ENCODE results near the gene XPNPEP2. TPM values are rescaled to one million over a fixed set of nuclear protein-coding genes. Genes with fewer than 3 reads are reported as not detected.
"Not testable (repeated sequence)": the region's sequence is repeated elsewhere in the genome, so short reads cannot be mapped to it uniquely, and the experiment has no call there.

The XPNPEP2 gene
- total RNA-seq, 1 experiment from 2014 or later, result not detected

DNA sequence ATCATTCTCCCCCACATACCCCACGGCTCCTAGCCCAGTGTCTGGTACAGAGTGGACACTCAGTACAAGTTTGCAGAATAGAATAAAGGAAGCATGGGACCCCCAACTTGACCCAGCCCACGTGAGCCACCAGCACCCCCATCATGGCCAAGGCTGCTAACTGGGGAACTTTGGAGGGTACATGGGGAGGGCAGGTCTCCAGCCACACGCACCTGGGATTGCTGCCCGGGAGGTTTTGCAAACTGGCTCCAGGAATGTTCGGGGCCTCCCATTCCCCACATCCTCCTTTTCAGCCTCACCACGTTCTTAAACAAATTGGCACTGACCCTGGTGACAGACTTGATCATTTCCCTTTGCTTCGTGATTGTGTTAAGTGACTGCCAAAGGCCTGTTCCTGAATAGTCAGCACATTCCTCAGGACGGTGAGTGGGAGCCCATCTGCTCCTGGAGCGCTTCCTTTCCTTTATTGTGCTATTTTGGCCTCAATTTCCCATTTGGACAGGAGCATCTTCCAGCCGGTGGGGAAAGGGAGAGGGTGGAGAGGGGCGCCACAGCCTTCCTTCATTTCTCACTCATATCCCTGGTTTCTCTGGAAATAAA, 18.7 kb upstream of the XPNPEP2 start:
- no peak for DNase-seq (ENCODE audit: low read depth)

DNA sequence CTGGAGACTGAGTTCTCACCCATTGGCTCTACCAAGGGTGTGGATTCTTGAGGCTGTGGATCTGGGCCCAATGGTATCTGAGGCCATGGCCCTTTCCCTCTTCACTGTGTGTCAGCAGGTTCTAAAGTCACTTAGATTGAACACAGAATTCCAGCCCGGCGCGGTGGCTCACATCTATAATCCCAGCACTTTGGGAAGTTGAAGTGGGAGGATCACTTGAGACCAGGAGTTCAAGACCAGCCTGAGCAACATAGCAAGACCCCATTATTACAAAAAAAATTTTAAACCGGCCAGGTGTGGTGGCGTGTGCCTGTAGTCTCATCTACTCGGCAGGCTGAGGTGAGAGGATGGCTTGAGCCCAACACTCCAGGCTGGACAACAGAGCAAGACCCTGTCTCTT, 18.0 kb upstream of the XPNPEP2 start:
- no peak for DNase-seq (ENCODE audit: low read depth)

DNA sequence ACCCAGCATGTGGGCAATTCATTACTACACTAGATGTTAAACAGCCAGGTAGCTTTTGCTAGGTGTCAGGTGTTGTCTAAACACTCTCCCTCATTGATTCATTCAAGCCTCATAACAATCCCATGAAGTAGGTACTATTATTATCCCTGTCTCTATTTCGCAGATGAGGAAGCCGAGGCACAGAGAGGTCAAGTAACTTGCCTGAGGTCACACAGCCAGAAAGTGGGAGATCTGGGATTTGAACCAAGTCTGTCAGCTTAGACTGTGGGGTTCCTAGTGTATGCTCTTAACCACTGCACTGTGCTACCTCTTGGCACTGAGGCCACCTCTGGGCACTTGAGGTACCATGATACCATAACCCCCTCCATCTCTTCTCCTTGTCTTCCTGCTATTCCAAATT, 17.4 kb upstream of the XPNPEP2 start:
- DNase-seq (ENCODE audit: low read depth), result no peak

DNA sequence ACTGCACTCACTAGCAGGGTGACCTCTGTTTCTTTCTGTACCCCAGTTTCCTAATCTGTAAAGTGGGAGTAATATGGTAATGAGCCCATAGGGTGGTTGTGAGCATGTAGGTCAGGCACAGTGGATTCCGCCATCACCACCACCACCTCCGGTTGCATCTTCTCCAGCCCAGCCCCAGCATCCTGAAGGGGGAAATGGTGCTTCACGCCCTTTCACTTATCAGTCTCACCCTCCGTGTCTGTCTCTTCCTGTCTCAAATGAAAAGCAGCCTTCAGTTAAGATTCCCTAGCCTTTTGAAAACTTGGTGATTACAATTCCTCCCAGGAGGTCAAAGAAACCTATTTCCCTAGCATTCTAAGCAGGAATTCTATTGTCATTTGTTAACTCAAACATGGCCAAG, 16.9 kb upstream of the XPNPEP2 start:
- DNase-seq (ENCODE audit: low read depth), result no peak

DNA sequence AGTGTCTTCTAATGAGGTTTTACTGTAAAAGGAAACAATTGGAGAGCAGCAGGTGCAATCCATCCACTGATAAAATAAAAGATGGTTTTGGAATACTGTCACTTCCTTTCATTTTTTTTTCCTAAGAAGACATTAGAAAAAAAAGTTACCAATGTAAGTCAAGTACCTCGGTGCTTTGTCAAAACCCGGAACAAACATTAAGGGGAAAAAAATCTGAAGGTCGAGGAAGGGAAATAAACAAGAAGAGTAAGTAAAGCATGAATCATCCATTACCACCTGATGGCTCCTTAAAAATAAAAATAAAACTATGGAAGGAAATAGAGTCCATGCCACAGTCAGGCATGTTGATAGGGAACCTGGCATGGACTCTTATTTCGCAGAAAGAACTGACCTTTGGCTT, 15.3 kb upstream of the XPNPEP2 start:
- DNase-seq (ENCODE audit: low read depth), result no peak

DNA sequence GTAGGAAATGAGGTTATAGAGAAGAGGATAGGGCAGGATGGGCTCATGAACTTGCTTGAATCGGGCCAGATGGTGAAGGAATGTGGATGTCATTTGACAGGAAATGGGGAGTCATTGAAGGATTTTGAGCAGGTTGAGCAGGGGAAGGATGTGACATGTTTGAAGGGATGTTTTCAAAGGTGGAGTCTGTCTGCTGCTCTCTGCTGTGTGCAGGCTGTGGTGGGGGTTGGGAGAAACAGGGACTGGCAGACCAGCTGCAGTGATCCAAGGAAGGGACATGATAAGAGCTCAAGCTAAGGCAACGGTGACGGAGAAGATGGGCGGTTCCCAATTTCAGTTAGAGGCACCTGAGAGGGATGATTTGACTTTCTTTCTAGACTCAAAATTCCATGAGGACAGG, 14.0 kb upstream of the XPNPEP2 start:
- DNase-seq (ENCODE audit: low read depth), result no peak

DNA sequence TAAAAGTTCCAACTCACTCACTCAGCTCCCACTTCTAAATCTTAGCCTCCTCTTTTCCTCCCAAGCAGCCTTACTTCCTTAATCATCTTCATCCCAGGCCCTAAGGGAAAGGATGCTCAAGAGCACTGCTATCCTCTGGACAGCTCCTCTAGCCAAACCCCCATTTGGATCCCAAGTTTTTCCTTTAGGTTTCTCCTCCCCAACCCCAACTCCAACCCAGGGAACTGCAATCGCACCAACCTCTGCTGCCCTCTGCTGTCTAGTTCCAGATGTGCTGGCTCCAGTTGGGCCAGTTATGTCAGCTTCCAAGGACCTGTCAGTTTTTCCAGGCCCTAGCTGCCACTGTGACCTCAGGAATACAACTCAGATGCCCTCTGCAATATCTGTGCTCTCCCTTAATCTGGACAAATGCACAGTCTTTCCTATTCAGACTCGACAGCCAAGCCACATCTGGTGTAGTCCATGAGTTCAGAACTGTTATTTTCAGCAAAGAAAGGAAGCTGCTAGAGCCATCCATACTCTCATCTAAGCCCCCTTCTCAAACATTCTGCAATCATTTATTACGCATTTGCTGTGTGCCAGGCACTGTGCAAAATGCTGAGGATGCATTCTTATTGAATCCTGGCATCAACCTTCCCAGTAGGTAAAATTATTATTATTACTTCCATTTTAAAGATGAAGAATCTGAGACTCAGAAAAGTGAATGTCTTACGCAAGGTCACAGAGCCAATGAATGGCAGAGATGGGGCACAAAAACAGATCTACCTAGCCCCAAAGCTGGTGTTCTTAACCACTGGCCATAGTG, 12.3 kb upstream of the XPNPEP2 start:
- DNase-seq (ENCODE audit: low read depth), result peak; percentile 45

DNA sequence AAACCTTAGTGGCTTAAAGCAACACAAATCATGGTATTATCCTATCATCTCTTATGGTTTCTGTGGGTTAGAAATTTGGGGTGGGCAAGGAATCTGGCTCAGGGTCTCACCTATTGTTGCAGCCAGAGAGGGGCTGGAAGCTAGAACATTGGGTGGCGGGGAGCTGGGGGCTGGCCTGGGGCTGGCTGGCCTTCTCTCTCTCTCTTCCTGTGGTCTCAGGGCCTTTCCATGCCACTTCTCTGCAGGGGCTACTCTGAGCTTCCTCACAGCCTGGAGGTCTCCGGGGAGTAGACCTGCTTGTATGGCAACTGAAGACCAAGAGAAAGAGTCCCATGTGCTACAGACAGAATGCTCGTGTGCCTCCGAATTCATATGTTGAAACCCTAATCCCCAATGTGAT, 10.7 kb upstream of the XPNPEP2 start:
- no peak for DNase-seq (ENCODE audit: low read depth)

DNA sequence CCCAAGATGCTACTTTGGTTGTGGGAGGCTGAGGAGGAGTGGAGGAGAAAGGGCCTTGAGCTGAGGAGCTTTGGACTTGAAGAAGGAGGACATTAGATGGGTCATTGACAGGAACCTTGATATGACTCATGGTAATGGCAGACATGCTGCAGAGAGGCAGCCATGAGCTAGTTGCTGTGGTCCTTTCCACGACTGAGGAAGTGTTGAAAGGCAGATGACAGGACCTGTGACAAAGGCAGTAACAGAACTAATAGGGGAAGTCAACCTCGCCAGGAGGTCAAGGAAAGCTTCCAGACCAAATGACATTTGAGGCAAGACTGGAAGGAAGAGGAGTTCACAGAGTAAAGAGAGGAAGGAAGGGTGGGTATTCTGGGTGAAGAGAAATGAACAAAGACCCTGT, 7.6 kb upstream of the XPNPEP2 start:
- DNase-seq (ENCODE audit: low read depth), result no peak

DNA sequence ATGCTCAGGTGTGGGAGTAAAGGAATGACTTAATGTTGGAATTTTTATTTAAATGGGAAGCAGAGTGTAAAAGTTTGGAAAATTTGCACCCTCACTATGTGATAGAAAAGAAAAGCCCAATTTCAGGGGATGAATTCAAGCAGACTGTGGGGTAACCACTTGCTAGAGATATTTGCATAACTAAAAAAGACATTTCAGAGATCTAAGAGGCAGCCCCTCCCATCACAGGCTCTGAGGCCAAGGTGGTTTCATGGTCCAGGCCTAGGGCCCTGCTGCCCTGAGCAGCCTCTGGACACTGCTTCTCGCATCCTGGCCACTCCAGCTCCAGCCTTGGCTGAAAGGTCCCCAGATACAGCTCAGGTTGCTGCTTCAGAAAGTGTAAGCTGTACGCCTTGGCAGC, 5.9 kb upstream of the XPNPEP2 start:
- no peak for DNase-seq (ENCODE audit: low read depth)

DNA sequence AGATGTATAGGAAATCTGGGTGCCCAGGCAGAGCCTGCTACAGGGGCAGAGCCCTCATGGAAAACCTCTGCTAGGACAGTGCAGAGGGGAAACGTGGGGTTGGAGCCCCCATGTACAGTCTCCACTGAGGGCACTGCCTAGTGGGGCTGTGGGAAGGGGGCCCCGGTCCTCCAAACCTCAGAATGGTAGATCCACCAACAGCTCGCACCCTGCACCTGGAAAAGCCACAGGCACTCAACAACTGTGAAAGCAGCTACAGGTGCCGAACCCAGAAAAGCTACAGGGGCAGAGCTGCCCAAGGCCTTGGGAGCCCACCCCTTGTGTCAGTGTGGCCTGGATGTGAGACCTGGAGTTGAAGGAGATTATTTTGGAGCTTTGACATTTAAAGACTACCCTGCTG, 5.4 kb upstream of the XPNPEP2 start:
- DNase-seq (ENCODE audit: low read depth), result no peak

DNA sequence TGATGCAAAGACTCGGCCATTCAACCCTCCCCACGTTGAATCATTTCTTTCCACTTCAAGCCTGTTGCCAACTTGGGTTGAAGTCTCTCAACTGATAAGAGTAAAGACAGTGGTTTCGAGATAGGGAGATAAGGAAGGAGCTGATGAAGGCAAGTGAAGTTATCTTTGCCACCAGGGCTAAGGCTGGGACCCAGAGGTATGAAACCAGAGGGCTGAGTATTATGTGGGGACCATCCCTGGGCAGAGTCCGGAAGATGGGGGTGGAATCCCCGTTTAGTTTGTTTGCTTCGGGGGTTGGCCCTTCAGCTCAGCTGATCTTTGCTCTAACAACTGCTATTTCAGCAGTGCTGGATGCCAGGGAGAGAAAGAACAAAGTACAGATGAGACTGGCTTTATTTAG, 2.3 kb upstream of the XPNPEP2 start:
- DNase-seq (ENCODE audit: low read depth), result no peak

DNA sequence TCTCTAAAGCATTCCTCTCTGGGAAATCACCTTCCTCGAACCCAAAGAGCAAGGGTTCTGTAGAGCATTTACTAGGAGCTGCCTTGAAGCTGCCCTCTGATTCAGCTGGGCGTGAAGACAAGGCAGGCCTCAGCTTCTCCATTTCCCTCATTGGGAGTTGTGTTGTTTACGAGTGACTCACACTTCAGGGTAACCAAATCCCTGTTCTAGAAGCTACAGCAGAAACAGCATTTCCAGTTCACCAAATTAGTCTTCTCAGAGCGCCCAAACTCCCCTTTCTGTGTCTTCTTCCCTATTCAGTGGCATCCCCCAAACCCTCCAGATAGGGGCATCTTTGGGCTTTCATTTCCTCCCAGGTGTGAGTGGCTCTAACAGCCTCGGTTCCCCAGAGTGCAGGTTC, 863 bp upstream of the XPNPEP2 start:
- DNase-seq (ENCODE audit: low read depth), result peak; percentile 31

DNA sequence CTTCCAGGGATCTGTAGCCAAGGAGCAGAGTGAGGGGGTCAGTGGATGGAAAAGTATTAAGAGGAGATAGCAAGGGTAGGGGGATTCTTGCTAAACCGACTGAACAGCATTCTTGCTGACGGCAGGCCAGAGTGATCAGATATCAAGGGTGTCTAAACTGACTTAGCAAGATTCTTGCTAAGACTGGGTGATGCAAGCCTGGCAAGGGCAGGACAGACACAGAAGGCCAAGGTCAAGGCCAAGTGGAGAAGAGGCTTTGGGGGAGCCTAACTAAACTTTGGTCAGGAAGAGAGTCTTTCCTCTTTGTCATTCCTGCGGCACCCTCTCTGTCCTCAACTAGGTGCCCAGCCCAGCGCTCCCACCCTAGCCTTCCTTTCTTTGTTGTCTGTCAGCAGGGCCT, 799 bp downstream of the XPNPEP2 start:
- no peak for DNase-seq (ENCODE audit: low read depth)

DNA sequence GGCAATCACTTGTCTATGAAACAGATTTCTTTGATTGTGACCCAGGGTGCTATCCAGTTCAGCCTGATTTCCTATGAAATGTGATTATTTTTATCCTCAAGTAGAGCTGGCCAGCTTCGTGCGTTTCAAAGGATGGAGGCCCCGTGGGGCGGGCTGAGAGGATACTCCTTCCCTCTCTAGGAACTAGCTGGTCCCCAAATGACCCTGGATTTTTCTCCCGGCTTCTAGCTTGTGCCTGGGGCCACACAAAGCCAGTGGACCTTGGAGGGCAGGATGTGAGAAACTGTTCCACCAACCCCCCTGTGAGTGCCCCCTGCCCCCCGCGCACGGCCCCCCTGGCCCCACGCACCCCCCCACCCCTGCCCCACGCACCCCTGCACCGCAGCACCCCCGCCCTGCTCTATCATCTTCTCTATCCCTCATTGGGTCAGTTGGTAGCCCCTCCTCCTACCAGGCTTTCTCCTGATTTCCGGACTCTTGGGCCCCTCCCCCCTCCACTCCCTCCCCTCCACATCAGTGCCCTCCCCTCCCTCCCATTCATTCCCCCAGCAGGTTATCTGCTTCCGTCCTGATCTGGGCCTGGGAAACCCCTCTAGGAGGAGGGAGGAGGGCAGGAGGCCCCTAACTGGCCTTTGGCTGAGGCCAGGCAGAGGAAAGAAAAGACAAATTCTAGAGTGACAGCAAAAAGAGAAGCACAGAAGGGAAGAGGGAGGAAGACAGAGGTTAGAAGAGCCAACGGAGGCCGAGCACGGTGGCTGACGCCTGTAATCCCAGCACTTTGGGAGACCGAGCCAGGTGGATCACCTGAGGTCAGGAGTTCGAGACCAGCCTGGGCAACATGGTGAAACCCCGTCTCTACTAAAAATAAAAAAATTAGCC, 3.3 kb downstream of the XPNPEP2 start:
- DNase-seq (ENCODE audit: low read depth), result no peak

DNA sequence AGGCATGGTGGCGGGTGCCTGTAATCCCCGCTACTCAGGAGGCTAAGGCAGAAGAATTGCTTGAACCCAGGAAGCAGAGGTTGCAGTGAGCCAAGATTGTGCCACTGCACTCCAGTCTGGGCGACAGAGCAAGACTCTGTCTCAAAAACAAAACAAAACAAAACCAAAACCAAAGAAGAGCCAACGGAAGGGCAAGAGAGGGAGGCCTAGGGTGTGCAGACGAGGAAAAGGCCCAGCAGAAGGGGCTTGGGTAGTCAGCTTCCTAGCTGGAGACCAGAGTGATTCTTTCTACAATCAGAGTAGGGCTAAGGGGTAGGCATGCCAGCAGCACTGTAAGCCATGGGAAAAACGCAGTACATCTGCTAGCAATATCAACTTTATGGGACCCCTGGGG, 4.0 kb downstream of the XPNPEP2 start:
- not testable (repeated sequence) for DNase-seq (ENCODE audit: low read depth)

DNA sequence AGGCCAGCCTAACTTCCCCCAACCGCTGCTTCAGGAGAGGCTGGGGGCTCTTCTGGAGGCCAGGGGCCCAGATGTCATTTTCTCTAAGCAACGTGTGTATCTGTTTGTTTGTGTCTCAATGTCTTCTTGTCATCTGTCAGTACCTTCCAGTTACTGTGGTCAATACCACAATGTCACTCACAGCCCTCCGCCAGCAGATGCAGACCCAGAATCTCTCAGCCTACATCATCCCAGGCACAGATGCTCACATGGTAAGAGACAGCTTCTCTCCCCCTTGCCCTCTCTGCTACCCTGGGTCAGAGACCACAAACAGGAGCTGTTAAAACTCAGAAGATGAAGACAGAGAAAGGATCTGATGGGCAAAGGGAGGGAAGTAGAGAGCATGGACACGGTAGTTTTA, 5.0 kb downstream of the XPNPEP2 start:
- no peak for DNase-seq (ENCODE audit: low read depth)

DNA sequence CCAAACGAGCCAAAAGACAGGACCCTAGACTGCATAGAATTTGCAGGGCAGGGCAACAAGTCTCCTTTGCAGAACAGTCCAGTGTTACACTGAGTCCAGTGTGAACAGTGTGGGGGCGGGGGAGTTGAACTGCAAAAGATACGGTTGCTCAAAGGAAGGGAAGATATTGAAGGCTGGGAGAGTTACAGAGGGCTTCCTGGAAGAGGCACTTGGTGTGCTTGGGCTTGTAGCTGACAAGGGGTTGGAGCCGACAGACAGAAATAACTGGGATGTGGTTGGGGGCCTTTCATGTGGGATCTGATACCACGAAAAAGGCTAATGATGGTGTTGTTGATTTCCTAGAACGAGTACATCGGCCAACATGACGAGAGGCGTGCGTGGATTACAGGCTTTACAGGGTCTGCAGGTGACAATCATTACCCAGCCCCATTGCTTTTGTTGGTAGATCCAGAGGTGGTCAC, 6.1 kb downstream of the XPNPEP2 start:
- DNase-seq (ENCODE audit: low read depth), result no peak

DNA sequence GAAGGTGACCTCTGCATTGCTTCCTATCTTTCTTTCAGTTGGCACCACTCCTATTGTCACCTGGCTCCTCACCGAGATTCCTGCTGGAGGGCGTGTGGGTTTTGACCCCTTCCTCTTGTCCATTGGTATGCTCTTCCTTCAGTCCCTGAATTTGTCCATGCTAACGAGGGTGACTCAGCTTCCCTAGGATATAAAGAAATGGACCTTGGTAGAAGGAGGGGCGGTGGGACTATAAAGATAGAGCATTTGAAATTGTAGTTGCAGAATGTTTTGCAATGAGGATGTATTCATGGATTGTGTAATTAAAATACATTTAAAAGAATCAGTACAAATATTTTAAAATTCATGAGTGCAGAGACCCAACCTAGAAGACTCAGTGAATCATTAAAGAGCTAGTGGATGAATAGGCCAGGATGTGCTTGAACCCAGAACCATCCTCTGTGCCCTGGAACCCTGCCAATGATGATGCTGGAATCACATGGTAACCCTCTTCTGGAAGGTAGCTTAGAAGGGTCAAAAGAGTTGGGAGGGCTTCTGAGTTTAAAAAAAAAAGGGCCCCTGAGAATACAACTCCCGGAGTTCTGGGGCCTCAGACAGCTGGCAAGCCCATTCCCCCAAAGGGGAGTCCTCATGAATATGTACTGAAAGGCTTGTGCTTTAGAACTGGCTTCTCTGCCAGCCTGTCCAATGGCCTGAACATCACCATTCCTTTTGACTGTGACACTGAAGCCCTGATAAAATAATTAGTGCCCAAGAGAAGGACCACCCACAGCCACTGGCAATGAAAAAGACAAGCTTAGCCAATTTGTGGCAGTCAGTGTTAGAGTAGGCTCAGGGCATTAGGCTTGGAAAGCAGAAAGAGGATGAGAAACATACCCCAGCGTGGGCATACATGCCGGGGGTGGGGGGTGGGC, 8.0 kb downstream of the XPNPEP2 start:
- DNase-seq (ENCODE audit: low read depth), result no peak

DNA sequence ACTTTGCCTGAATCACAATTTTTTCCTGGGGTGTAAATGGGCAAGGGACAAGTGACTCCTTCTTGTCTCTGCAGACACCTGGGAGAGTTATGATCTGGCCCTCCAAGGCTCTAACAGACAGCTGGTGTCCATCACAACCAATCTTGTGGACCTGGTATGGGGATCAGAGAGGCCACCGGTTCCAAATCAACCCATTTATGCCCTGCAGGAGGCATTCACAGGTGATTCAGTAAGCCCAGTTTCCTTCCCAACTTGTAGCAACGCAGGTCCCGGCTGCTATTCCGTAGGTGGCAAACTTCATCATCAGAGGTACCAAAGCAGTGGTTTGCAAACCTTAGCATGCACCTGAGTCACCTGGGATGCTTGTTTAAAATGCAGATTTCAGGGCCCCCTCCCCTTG, 8.8 kb downstream of the XPNPEP2 start:
- DNase-seq (ENCODE audit: low read depth), result no peak

DNA sequence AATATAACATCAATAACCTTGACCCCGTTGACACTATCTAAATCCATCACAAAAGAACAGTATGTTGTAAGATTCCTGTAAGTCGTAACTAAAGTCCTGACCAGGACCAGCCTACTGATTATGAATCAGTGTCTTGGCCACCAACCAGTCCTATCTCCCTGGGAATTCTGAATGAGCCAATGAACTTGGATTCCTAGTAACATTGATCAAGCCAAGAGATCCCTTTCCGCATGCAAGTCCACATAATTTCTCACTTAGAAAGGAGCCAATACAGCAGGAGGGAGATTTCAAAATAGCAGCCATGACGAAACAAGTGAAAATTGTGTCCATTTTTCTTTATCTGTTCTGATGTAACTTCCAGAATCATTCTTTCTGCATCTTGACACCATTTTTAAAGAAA, 9.5 kb downstream of the XPNPEP2 start:
- DNase-seq (ENCODE audit: low read depth), result no peak

DNA sequence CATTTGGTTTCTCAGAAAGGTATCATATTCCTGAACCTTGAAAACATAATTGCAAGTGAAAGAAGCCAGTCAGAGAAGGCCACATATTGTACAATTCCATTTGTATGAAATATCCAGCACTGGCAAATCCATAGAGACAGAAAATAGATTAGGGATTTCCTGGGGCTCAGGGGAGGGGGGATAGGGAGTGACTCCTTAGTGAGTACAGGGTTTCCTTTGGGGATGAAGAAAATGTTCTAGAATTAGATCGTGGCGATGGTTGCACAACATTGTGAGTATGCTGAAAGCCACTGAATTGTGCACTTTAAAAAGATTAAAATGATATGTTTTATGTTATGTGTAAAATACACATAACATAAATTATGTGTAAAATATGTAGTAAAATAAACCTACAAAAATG, 10.3 kb downstream of the XPNPEP2 start:
- no peak for DNase-seq (ENCODE audit: low read depth)
